IMR-90 (cell line): ENCODE measurements around the gene COA6. TPM values are rescaled to one million over a fixed set of nuclear protein-coding genes. Genes with fewer than 3 reads are reported as not detected.

ENCODE experiments used
- ATAC-seq: fragments of 200-7000 bp; cut with Tn5 transposase; 2 replicates; pipeline ENCODE4 v1.9.1; 2020; ENCODE audit warnings: low read depth, mild to moderate bottlenecking, moderate library complexity
- BruUV-seq: library from RNA; stranded (reverse); fragments of 400-500 nt; replicated peaks from 2 replicates; lab custom pipeline; 2021; lab: Mats Ljungman, UMichigan
- CTCF ChIA-PET: fragments of 300-600 bp; formaldehyde crosslinking; extraction: SDS; loops from one replicate; lab custom pipeline; 2021; ENCODE audit warnings: antibody characterized with exemption; lab: Yijun Ruan, JAX
- POLR2A ChIA-PET: fragments of 300-600 bp; sonication (Branson Sonifier 250); formaldehyde crosslinking; loops from one replicate; lab custom pipeline; 2022; ENCODE audit warnings: antibody characterized with exemption; ENCODE audit not compliant: unreplicated experiment; lab: Charles Lee
- DNase-seq: peaks from one replicate; pipeline ENCODE4 v3.0.0; 2013
- H2AFZ ChIP-seq: replicated peaks from 2 replicates; pipeline ENCODE3; 2013; ENCODE audit warnings: low read length, mild to moderate bottlenecking; ENCODE audit not compliant: poor library complexity
- H2AK5ac ChIP-seq: 2 replicates; pipeline ENCODE4 v1.6.1; 2013; ENCODE audit warnings: low read depth, low read length, inconsistent platforms
- H2AK9ac ChIP-seq: replicated peaks from 2 replicates; pipeline ENCODE3; 2013; ENCODE audit warnings: mild to moderate bottlenecking, low read depth, low read length, moderate library complexity; ENCODE audit not compliant: poor library complexity
- H2BK120ac ChIP-seq: 2 replicates; pipeline ENCODE4 v1.6.1; 2013; ENCODE audit warnings: low read depth, low read length, inconsistent platforms
- H2BK15ac ChIP-seq: 3 replicates; pipeline ENCODE4 v1.6.1; 2013; ENCODE audit warnings: low read depth, low read length, inconsistent platforms
- H2BK20ac ChIP-seq: 2 replicates; pipeline ENCODE4 v1.6.1; 2013; ENCODE audit warnings: low read depth, mild to moderate bottlenecking, inconsistent platforms, low read length, moderate library complexity
- H2BK5ac ChIP-seq: 2 replicates; pipeline ENCODE4 v1.6.1; 2013; ENCODE audit warnings: mild to moderate bottlenecking, low read depth, low read length, inconsistent platforms; ENCODE audit not compliant: poor library complexity, severe bottlenecking
- H3K14ac ChIP-seq: replicated peaks from 2 replicates; pipeline ENCODE4 v1.6.1; 2013; ENCODE audit warnings: low read depth, low read length, inconsistent platforms
- H3K18ac ChIP-seq: 2 replicates; pipeline ENCODE4 v1.6.1; 2013; ENCODE audit warnings: low read depth, low read length, control low read depth
- H3K23ac ChIP-seq: 2 replicates; pipeline ENCODE4 v1.6.1; 2013; ENCODE audit warnings: low read depth, low read length, inconsistent platforms
- H3K27ac ChIP-seq: 2 replicates; pipeline ENCODE4 v1.5.1; 2013; ENCODE audit warnings: mild to moderate bottlenecking, control low read depth, low read length; ENCODE audit not compliant: insufficient read depth
- H3K27me3 ChIP-seq: 2 replicates; pipeline ENCODE4 v1.6.1; 2013; ENCODE audit warnings: low read length; ENCODE audit not compliant: control insufficient read depth, insufficient read depth
- H3K36me3 ChIP-seq: 2 replicates; pipeline ENCODE4 v1.6.1; 2013; ENCODE audit warnings: low read length, mixed read lengths; ENCODE audit not compliant: control insufficient read depth, insufficient read depth
- H3K4ac ChIP-seq: 2 replicates; pipeline ENCODE4 v1.6.1; 2013; ENCODE audit warnings: low read depth, low read length, inconsistent platforms
- H3K4me1 ChIP-seq: 2 replicates; pipeline ENCODE4 v1.6.1; 2013; ENCODE audit warnings: low read length, mixed read lengths; ENCODE audit not compliant: control insufficient read depth, insufficient read depth
- H3K4me2 ChIP-seq: 2 replicates; pipeline ENCODE4 v1.6.1; 2013; ENCODE audit warnings: low read depth, mild to moderate bottlenecking, control low read depth, low read length, moderate library complexity
- H3K4me3 ChIP-seq: 2 replicates; pipeline ENCODE4 v1.5.1; 2013; ENCODE audit warnings: low read depth, mild to moderate bottlenecking, control low read depth, low read length, moderate library complexity; ENCODE audit not compliant: insufficient read depth
- H3K56ac ChIP-seq: 2 replicates; pipeline ENCODE4 v1.6.1; 2013; ENCODE audit warnings: low read length, inconsistent platforms; ENCODE audit not compliant: insufficient read depth; ENCODE audit errors: extremely low read depth
- H3K79me1 ChIP-seq, 2 experiments: 2 replicates each; pipeline ENCODE4 v1.6.1; 2013; ENCODE audit warnings: low read length in 2 of 2, inconsistent platforms in 1 of 2, low read depth in 1 of 2
- H3K9ac ChIP-seq: 2 replicates; pipeline ENCODE4 v1.6.1; 2013; ENCODE audit warnings: low read depth, low read length, control low read depth
- H3K9me1 ChIP-seq: 2 replicates; pipeline ENCODE4 v1.6.1; 2013; ENCODE audit warnings: low read length, inconsistent platforms; ENCODE audit not compliant: insufficient read depth
- H3K9me3 ChIP-seq: 2 replicates; pipeline ENCODE4 v1.6.1; 2013; ENCODE audit warnings: low read length; ENCODE audit not compliant: control insufficient read depth, insufficient read depth
- H4K20me1 ChIP-seq: 2 replicates; pipeline ENCODE4 v1.6.1; 2013; ENCODE audit warnings: low read length, inconsistent platforms; ENCODE audit not compliant: insufficient read depth
- H4K5ac ChIP-seq: 2 replicates; pipeline ENCODE4 v1.6.1; 2013; ENCODE audit warnings: mild to moderate bottlenecking, low read depth, low read length, control low read depth
- H4K8ac ChIP-seq, 2 experiments: 2 replicates each; pipeline ENCODE4 v1.6.1; 2013; ENCODE audit warnings: low read depth in 2 of 2, low read length in 2 of 2, control low read depth in 1 of 2, inconsistent platforms in 1 of 2
- H4K91ac ChIP-seq: 2 replicates; pipeline ENCODE4 v1.6.1; 2013; ENCODE audit warnings: low read depth, low read length, inconsistent platforms; ENCODE audit not compliant: insufficient read depth
- CHD1 ChIP-seq: IDR thresholded peaks from 2 replicates; pipeline ENCODE4 v1.6.1; 2012; ENCODE audit warnings: low read depth, low read length, improper control_type of control experiment
- RAD21 ChIP-seq: IDR thresholded peaks from 2 replicates; pipeline ENCODE4 v1.6.1; 2012; ENCODE audit warnings: low read length, improper control_type of control experiment
- SMC3 ChIP-seq: fragments of 150-350 bp; IDR thresholded peaks from 2 replicates; pipeline ENCODE4 v1.6.1; 2016; ENCODE audit warnings: low read depth, mild to moderate bottlenecking, antibody characterized with exemption, low read length, moderate library complexity
- USF2 ChIP-seq: fragments of 150-350 bp; IDR thresholded peaks from 2 replicates; pipeline ENCODE4 v1.6.1; 2017; ENCODE audit warnings: mild to moderate bottlenecking, antibody characterized with exemption, low read length, low read depth
- WGBS, 2 experiments: methylation state at CpG; one replicate each; pipeline versions ENCODE4 v1.1.5 to v1.1.7; 2013; ENCODE audit warnings: missing lambda C conversion rate in 2 of 2; ENCODE audit not compliant: insufficient read length in 1 of 2; ENCODE audit errors: extremely low coverage in 2 of 2; 5-methylcytosine and 5-hydroxymethylcytosine counted together
- dilution Hi-C: fragments of 300-500 bp; cut with HindIII; formaldehyde crosslinking; loops from one replicate; pipeline ENCODE4 v1.14.3; 2018; ENCODE audit warnings: low sequenced_read_pairs; ENCODE audit not compliant: unreplicated experiment
- in situ Hi-C: fragments of 300-500 bp; cut with MboI; formaldehyde crosslinking; loops from 3 replicates; pipeline ENCODE4 v1.14.3; 2019; ENCODE audit warnings: low sequenced_read_pairs, inconsistent platforms, mixed read lengths
- intact Hi-C: fragments of 100-400 bp; cut with micrococcal nuclease; formaldehyde crosslinking; loops from 2 replicates; pipeline ENCODE4 v1.10.0; 2022
- polyA plus RNA-seq, 3 experiments: library from polyadenylated mRNA; depleted of rRNA; stranded (reverse); fragments of >200 nt; gene quantifications; 2 replicates each; pipeline ENCODE4 v1.2.3, GENCODE V29; 2012; ENCODE audit warnings: low replicate concordance in 1 of 3
- total RNA-seq: library from RNA; depleted of rRNA; stranded (reverse); fragments of >200 nt; gene quantifications from 2 replicates; pipeline ENCODE4 v1.2.3, GENCODE V29; 2012
- TF ChIP-seq, protein P1 (sequence below): conservative IDR thresholded peaks from 2 replicates; pipeline ENCODE4 v1.5.1; 2012; ENCODE audit warnings: mild to moderate bottlenecking, low read depth, low read length, improper control_type of control experiment

Gene COA6
- total and polyA plus RNA-seq, 2 of the 4 experiments (the other 2 are of a cell fraction) = 6.8 to 14.3 TPM

DNA sequence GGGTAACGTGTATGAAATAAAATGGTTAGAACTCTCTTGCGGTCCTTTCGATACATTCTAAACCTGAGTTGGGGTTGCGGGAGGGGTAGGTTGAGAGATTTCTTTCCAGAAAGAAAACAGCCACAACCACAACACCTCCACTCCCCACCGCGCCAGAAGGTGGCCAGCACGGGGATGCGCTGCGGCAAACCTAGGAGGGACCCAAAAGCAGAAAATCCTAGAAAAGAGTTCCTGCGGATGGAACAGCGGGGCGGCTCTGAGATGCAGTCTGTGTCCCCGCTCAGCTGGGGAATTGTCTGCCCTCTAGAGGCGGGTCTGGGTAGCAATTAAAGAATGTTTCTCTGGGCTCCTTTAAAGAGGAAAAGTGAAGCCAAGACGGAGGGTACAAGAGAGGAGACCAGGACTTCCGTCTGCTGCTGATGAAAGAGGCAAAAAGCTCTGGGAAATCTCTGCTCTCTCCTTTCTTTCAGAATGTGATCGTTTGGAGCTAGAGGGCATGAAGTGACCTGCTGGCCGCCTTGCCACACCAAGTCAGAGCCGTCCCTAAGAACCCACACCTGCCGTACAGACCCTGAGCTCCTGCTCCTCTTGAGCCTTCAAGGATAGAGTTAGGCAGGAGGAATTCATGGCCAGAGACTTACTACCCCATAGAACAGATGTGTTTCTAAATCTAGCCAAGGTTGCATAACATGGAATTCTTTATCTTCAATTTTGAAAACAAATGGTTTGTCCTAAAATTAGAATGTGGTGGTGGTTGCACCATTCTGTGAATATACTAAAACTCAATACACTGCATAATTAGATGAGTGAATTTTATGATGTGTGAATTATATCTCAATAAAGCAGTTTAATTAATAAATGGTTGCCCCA, 46.5 kb upstream of the COA6 start:
- peak; percentile 43 for DNase-seq
- ATAC-seq = peak; percentile 92
- Histone ChIP-seq H3K56ac (no peak overlapping the region), H4K91ac (no peak overlapping the region), H3K9ac (no peak overlapping the region), H3K9me3 (no peaks in the 10 kb centered on the region), H4K5ac (peak overlapping the region; percentile 12; the same call in 1 of the 2 replicates), H3K4me1 (peaks cover 3% of the 10 kb centered on the region), H3K79me1 (no peaks in the 10 kb centered on the region), H3K14ac (no peak overlapping the region), H3K23ac (no peak overlapping the region), H2AK5ac (no peak overlapping the region), H2BK5ac (no peak overlapping the region), H2BK20ac (no peak overlapping the region), H2BK15ac (no peak overlapping the region), H4K20me1 (no peaks in the 10 kb centered on the region), H3K36me3 (no peaks in the 10 kb centered on the region), H2AK9ac (peak overlapping the region; percentile 31), H2BK120ac (no peak overlapping the region), H3K4ac (no peak overlapping the region), H3K9me1 (no peaks in the 10 kb centered on the region), H4K8ac (no peak overlapping the region), H3K4me2 (peak overlapping the region; percentile 77), H3K27me3 (peaks cover 4% of the 10 kb centered on the region), H3K4me3 (peak overlapping the region; percentile 40; the same call in 1 of the 2 replicates), H3K18ac (no peak overlapping the region), H3K27ac (no peak overlapping the region), H2AFZ (peak overlapping the region; percentile 83)
- intact Hi-C loops (loop anchor here (1.0 kb wide), 1 partner anchor 211 kb away; no protein-coding TSS in a partner anchor), dilution Hi-C loops (no loop called here), in situ Hi-C loops (no loop called here)
- ChIA-PET CTCF (interaction anchor here (0.6 to 4.0 kb wide), 7 partner anchors 10 to 214 kb away, joined by 3 to 16 read pairs (median 5); no protein-coding TSS in a partner anchor), POLR2A (no interaction called here)
- WGBS, 2 experiments = 8% methylated on average over 6 of the region's 20 CpGs; no CpG with 5 or more reads in 1 of the 2 experiments
- BruUV-seq = no TSS peak
- TF ChIP-seq SMC3 (peak; percentile 57), USF2 (no peak), CHD1 (no peak), RAD21 (peak; percentile 59)
- TF ChIP-seq, protein P1, sequence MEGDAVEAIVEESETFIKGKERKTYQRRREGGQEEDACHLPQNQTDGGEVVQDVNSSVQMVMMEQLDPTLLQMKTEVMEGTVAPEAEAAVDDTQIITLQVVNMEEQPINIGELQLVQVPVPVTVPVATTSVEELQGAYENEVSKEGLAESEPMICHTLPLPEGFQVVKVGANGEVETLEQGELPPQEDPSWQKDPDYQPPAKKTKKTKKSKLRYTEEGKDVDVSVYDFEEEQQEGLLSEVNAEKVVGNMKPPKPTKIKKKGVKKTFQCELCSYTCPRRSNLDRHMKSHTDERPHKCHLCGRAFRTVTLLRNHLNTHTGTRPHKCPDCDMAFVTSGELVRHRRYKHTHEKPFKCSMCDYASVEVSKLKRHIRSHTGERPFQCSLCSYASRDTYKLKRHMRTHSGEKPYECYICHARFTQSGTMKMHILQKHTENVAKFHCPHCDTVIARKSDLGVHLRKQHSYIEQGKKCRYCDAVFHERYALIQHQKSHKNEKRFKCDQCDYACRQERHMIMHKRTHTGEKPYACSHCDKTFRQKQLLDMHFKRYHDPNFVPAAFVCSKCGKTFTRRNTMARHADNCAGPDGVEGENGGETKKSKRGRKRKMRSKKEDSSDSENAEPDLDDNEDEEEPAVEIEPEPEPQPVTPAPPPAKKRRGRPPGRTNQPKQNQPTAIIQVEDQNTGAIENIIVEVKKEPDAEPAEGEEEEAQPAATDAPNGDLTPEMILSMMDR = peak; percentile 72
